ENCODE results near the gene MTMR2. TPM values are rescaled to one million over a fixed set of nuclear protein-coding genes. Genes with fewer than 3 reads are reported as not detected.

MTMR2 gene
- total and polyA plus RNA-seq, 4 donors, result 11.6 to 53.7 (median 24.4) TPM

DNA sequence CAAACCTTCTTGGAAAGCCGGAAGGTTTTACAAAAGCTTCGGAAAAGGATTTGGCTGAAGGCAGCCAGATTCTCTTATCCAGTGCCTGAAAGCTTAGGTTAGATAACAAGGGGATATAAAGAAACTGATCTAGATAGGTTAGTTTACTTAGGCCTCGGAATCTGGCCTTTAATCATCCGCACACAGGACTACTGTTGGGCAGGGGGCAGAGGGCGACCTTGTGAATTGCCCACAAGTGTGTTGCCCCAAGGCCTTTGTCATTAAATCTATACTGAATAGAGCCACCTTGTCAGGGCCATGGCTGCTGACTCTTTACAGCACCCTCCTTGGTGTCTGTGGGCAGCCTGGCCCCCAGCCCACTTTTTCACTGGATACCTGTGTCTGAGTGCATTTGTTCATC lies 9.7 kb upstream of the MTMR2 start:
- no peak for DNase-seq
- H3K4me3 ChIP-seq, result no peak overlapping the region
- H3K4me1 ChIP-seq (ENCODE audit: control insufficient read depth in 5 of 5, insufficient read depth in 5 of 5, low read length in 5 of 5), result no peaks in the 10 kb centered on the region
- H3K27me3 ChIP-seq (ENCODE audit: control insufficient read depth in 3 of 3, insufficient read depth in 3 of 3, low read length in 2 of 3), result no peaks in the 10 kb centered on the region
- TF ChIP-seq, protein P1, sequence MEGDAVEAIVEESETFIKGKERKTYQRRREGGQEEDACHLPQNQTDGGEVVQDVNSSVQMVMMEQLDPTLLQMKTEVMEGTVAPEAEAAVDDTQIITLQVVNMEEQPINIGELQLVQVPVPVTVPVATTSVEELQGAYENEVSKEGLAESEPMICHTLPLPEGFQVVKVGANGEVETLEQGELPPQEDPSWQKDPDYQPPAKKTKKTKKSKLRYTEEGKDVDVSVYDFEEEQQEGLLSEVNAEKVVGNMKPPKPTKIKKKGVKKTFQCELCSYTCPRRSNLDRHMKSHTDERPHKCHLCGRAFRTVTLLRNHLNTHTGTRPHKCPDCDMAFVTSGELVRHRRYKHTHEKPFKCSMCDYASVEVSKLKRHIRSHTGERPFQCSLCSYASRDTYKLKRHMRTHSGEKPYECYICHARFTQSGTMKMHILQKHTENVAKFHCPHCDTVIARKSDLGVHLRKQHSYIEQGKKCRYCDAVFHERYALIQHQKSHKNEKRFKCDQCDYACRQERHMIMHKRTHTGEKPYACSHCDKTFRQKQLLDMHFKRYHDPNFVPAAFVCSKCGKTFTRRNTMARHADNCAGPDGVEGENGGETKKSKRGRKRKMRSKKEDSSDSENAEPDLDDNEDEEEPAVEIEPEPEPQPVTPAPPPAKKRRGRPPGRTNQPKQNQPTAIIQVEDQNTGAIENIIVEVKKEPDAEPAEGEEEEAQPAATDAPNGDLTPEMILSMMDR (IDR thresholded peaks at IDR 0.05; ENCODE audit: control extremely low read depth, extremely low read depth), result no peak
- 92 to 96% methylated on average over 5 of the region's 5 CpGs for WGBS, 2 donors
- H3K9me3 ChIP-seq (ENCODE audit: control insufficient read depth in 4 of 4, insufficient read depth in 3 of 4, low read length in 3 of 4), result no peaks in the 10 kb centered on the region
- no peak overlapping the region for H3K9ac ChIP-seq (ENCODE audit: insufficient read depth in 1 of 2, low read length in 2 of 2)
- no peak overlapping the region for H3K27ac ChIP-seq (ENCODE audit: low read depth in 1 of 2, low read length in 1 of 2)
- no peak for ATAC-seq (ENCODE audit: insufficient read depth, low FRiP score)
- no peaks in the 10 kb centered on the region for H3K36me3 ChIP-seq (ENCODE audit: control insufficient read depth in 4 of 4, insufficient read depth in 4 of 4, low read length in 4 of 4)

- TF ChIP-seq, protein P1 (IDR thresholded peaks at IDR 0.05; ENCODE audit: control extremely low read depth, extremely low read depth), result no peak
- H3K36me3 ChIP-seq (ENCODE audit: control insufficient read depth in 4 of 4, insufficient read depth in 4 of 4, low read length in 4 of 4), result no peaks in the 10 kb centered on the region
- no peaks in the 10 kb centered on the region for H3K4me1 ChIP-seq (ENCODE audit: control insufficient read depth in 5 of 5, insufficient read depth in 5 of 5, low read length in 5 of 5)
- 81 to 96% methylated on average over 1 of the region's 1 CpG for WGBS, 2 donors
- no peak overlapping the region for H3K4me3 ChIP-seq
- H3K9me3 ChIP-seq (ENCODE audit: control insufficient read depth in 4 of 4, insufficient read depth in 3 of 4, low read length in 3 of 4), result no peaks in the 10 kb centered on the region
- H3K27me3 ChIP-seq (ENCODE audit: control insufficient read depth in 3 of 3, insufficient read depth in 3 of 3, low read length in 2 of 3), result no peaks in the 10 kb centered on the region
- ATAC-seq (ENCODE audit: insufficient read depth, low FRiP score) (no peak), DNase-seq (no peak)
- H3K27ac ChIP-seq (ENCODE audit: low read depth in 1 of 2, low read length in 1 of 2), result no peak overlapping the region
- no peak overlapping the region for H3K9ac ChIP-seq (ENCODE audit: insufficient read depth in 1 of 2, low read length in 2 of 2)
Measured at GRCh38 chr11:95931916-95932315, 8.0 kb upstream of the MTMR2 start.

DNA sequence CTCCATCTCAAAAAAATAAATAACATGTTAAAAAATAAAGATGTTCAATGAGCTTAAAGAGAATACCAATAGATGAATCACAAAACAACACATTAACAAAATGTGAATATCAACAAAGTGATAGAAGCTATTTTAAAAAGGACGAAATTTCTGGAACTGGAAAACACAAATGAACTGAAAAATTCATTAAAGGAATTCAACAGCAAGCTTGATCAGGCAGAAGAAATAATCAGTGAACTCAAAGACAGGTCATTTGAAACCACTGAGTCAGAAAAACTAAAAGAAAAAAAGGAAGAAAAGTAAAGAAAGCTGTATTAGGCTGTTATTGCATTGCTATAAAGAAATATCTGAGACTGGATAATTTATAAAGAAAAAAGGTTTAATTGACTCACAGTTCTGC lies 7.0 kb upstream of the MTMR2 start:
- Histone ChIP-seq H3K27ac (ENCODE audit: low read depth in 1 of 2, low read length in 1 of 2) (no peak overlapping the region), H3K4me1 (ENCODE audit: control insufficient read depth in 5 of 5, insufficient read depth in 5 of 5, low read length in 5 of 5) (no peaks in the 10 kb centered on the region), H3K9ac (ENCODE audit: insufficient read depth in 1 of 2, low read length in 2 of 2) (no peak overlapping the region), H3K27me3 (ENCODE audit: control insufficient read depth in 3 of 3, insufficient read depth in 3 of 3, low read length in 2 of 3) (no peaks in the 10 kb centered on the region), H3K9me3 (ENCODE audit: control insufficient read depth in 4 of 4, insufficient read depth in 3 of 4, low read length in 3 of 4) (no peaks in the 10 kb centered on the region), H3K36me3 (ENCODE audit: control insufficient read depth in 4 of 4, insufficient read depth in 4 of 4, low read length in 4 of 4) (no peaks in the 10 kb centered on the region), H3K4me3 (no peak overlapping the region)
- DNase-seq (no peak), ATAC-seq (ENCODE audit: insufficient read depth, low FRiP score) (no peak)
- TF ChIP-seq, protein P1 (IDR thresholded peaks at IDR 0.05; ENCODE audit: control extremely low read depth, extremely low read depth), result no peak
- WGBS, 2 donors, result 83 to 87% methylated on average over 1 of the region's 1 CpG

GRCh38 chr11:95926726-95927125 lies 2.8 kb upstream of the MTMR2 start:
- peaks cover 0 to 18% (median 6%) of the 10 kb centered on the region in 5 donors for H3K4me1 ChIP-seq (ENCODE audit: control insufficient read depth in 5 of 5, insufficient read depth in 5 of 5, low read length in 5 of 5)
- DNase-seq, result peak in 2 of 3 donors; percentile 75 to 78

More at GRCh38 chr11:95926726-95927125, 2.8 kb upstream of the MTMR2 start:
- Histone ChIP-seq H3K9me3 (ENCODE audit: control insufficient read depth in 4 of 4, insufficient read depth in 3 of 4, low read length in 3 of 4) (no peaks in the 10 kb centered on the region), H3K4me3 (no peak overlapping the region), H3K9ac (ENCODE audit: insufficient read depth in 1 of 2, low read length in 2 of 2) (no peak overlapping the region), H3K27ac (ENCODE audit: low read depth in 1 of 2, low read length in 1 of 2) (no peak overlapping the region), H3K27me3 (ENCODE audit: control insufficient read depth in 3 of 3, insufficient read depth in 3 of 3, low read length in 2 of 3) (no peaks in the 10 kb centered on the region), H3K36me3 (ENCODE audit: control insufficient read depth in 4 of 4, insufficient read depth in 4 of 4, low read length in 4 of 4) (no peaks in the 10 kb centered on the region)
- WGBS, 2 donors, result 73 to 82% methylated on average over 1 of the region's 1 CpG
- TF ChIP-seq, protein P1 (IDR thresholded peaks at IDR 0.05; ENCODE audit: control extremely low read depth, extremely low read depth), result no peak
- ATAC-seq (ENCODE audit: insufficient read depth, low FRiP score), result no peak
